ENCODE results near the gene TNNT3. TPM values are rescaled to one million over a fixed set of nuclear protein-coding genes. Genes with fewer than 3 reads are reported as not detected.
A peak's percentile ranks its signal among the peaks of the same experiment; 100 is the strongest.

Gene TNNT3
- total and polyA plus RNA-seq, 4 donors: 3.4 to 54.3 (median 6.3) TPM

GRCh38 chr11:1906611-1907423 lies 12.7 kb upstream of the TNNT3 start:
- WGBS, 2 donors: 83 to 88% methylated on average over 14 of the region's 14 CpGs

GRCh38 chr11:1908618-1909017 lies 10.9 kb upstream of the TNNT3 start:
- H3K36me3 ChIP-seq (ENCODE audit: control insufficient read depth in 1 of 2, insufficient read depth in 2 of 2, low read length in 1 of 2): no peaks in the 10 kb centered on the region
- H3K9me3 ChIP-seq (ENCODE audit: control insufficient read depth, low read length): no peaks in the 10 kb centered on the region
- H3K27ac ChIP-seq (ENCODE audit: low read depth in 1 of 2, low read length in 2 of 2): no peak overlapping the region
- intact Hi-C loops (cut with DNase I): no loop called here
- 4 to 5% methylated on average over 9 of the region's 9 CpGs for WGBS, 2 donors
- H3K4me1 ChIP-seq (ENCODE audit: control insufficient read depth in 1 of 2, insufficient read depth in 2 of 2, low read length in 2 of 2): peaks cover 0 to 3% of the 10 kb centered on the region in 2 donors
- no peak overlapping the region for H3K4me3 ChIP-seq (ENCODE audit: low read length in 2 of 2)
- H3K27me3 ChIP-seq (ENCODE audit: control insufficient read depth in 1 of 2, insufficient read depth in 2 of 2, low read length in 1 of 2): no peaks in the 10 kb centered on the region
- ATAC-seq (ENCODE audit: low FRiP score): no peak
- no peak for DNase-seq

More at GRCh38 chr11:1906611-1907423, 12.7 kb upstream of the TNNT3 start:
- Histone ChIP-seq H3K36me3 (ENCODE audit: control insufficient read depth in 1 of 2, insufficient read depth in 2 of 2, low read length in 1 of 2) (no peaks in the 10 kb centered on the region), H3K27ac (ENCODE audit: low read depth in 1 of 2, low read length in 2 of 2) (no peak overlapping the region), H3K4me3 (ENCODE audit: low read length in 2 of 2) (no peak overlapping the region), H3K4me1 (ENCODE audit: control insufficient read depth in 1 of 2, insufficient read depth in 2 of 2, low read length in 2 of 2) (peaks cover 0 to 3% of the 10 kb centered on the region in 2 donors), H3K9me3 (ENCODE audit: control insufficient read depth, low read length) (no peaks in the 10 kb centered on the region), H3K27me3 (ENCODE audit: control insufficient read depth in 1 of 2, insufficient read depth in 2 of 2, low read length in 1 of 2) (no peaks in the 10 kb centered on the region)
- DNase-seq (no peak), ATAC-seq (ENCODE audit: low FRiP score) (peak; percentile 41)
- intact Hi-C loops (cut with DNase I): no loop called here

GRCh38 chr11:1909524-1909923 lies 10.0 kb upstream of the TNNT3 start:
- 93% methylated on average over 7 of the region's 7 CpGs for WGBS, 2 donors
- intact Hi-C loops (cut with DNase I): no loop called here
- H3K9me3 ChIP-seq (ENCODE audit: control insufficient read depth, low read length): no peaks in the 10 kb centered on the region
- no peaks in the 10 kb centered on the region for H3K36me3 ChIP-seq (ENCODE audit: control insufficient read depth in 1 of 2, insufficient read depth in 2 of 2, low read length in 1 of 2)
- no peak for DNase-seq
- no peak for ATAC-seq (ENCODE audit: low FRiP score)
- no peak overlapping the region for H3K27ac ChIP-seq (ENCODE audit: low read depth in 1 of 2, low read length in 2 of 2)
- no peaks in the 10 kb centered on the region for H3K27me3 ChIP-seq (ENCODE audit: control insufficient read depth in 1 of 2, insufficient read depth in 2 of 2, low read length in 1 of 2)
- no peak overlapping the region for H3K4me3 ChIP-seq (ENCODE audit: low read length in 2 of 2)
- H3K4me1 ChIP-seq (ENCODE audit: control insufficient read depth in 1 of 2, insufficient read depth in 2 of 2, low read length in 2 of 2): peaks cover 0 to 3% of the 10 kb centered on the region in 2 donors

- intact Hi-C loops (cut with DNase I): no loop called here
- 90% methylated on average over 13 of the region's 13 CpGs for WGBS, 2 donors
- Histone ChIP-seq H3K27me3 (ENCODE audit: control insufficient read depth in 1 of 2, insufficient read depth in 2 of 2, low read length in 1 of 2) (no peaks in the 10 kb centered on the region), H3K4me1 (ENCODE audit: control insufficient read depth in 1 of 2, insufficient read depth in 2 of 2, low read length in 2 of 2) (peaks cover 0 to 3% of the 10 kb centered on the region in 2 donors), H3K9me3 (ENCODE audit: control insufficient read depth, low read length) (no peaks in the 10 kb centered on the region), H3K36me3 (ENCODE audit: control insufficient read depth in 1 of 2, insufficient read depth in 2 of 2, low read length in 1 of 2) (no peaks in the 10 kb centered on the region), H3K4me3 (ENCODE audit: low read length in 2 of 2) (no peak overlapping the region), H3K27ac (ENCODE audit: low read depth in 1 of 2, low read length in 2 of 2) (no peak overlapping the region)
- no peak for ATAC-seq (ENCODE audit: low FRiP score)
- DNase-seq: no peak
Measured at GRCh38 chr11:1912289-1912878, 7.1 kb upstream of the TNNT3 start.

GRCh38 chr11:1913271-1914060 lies 6.0 kb upstream of the TNNT3 start:
- Histone ChIP-seq H3K4me1 (ENCODE audit: control insufficient read depth in 1 of 2, insufficient read depth in 2 of 2, low read length in 2 of 2) (no peaks in the 10 kb centered on the region), H3K9me3 (ENCODE audit: control insufficient read depth, low read length) (no peaks in the 10 kb centered on the region), H3K4me3 (ENCODE audit: low read length in 2 of 2) (no peak overlapping the region), H3K36me3 (ENCODE audit: control insufficient read depth in 1 of 2, insufficient read depth in 2 of 2, low read length in 1 of 2) (no peaks in the 10 kb centered on the region), H3K27me3 (ENCODE audit: control insufficient read depth in 1 of 2, insufficient read depth in 2 of 2, low read length in 1 of 2) (no peaks in the 10 kb centered on the region), H3K27ac (ENCODE audit: low read depth in 1 of 2, low read length in 2 of 2) (no peak overlapping the region)
- WGBS, 2 donors: 93 to 95% methylated on average over 28 to 31 of the region's 31 CpGs
- intact Hi-C loops (cut with DNase I): no loop called here
- ATAC-seq (ENCODE audit: low FRiP score) (no peak), DNase-seq (no peak)

- H3K27ac ChIP-seq (ENCODE audit: low read depth in 1 of 2, low read length in 2 of 2): no peak overlapping the region
- ATAC-seq (ENCODE audit: low FRiP score): no peak
- H3K36me3 ChIP-seq (ENCODE audit: control insufficient read depth in 1 of 2, insufficient read depth in 2 of 2, low read length in 1 of 2): no peaks in the 10 kb centered on the region
- no peaks in the 10 kb centered on the region for H3K4me1 ChIP-seq (ENCODE audit: control insufficient read depth in 1 of 2, insufficient read depth in 2 of 2, low read length in 2 of 2)
- H3K4me3 ChIP-seq (ENCODE audit: low read length in 2 of 2): no peak overlapping the region
- DNase-seq: no peak
- intact Hi-C loops (cut with DNase I): loop anchor here (1.0 to 5.0 kb wide), 2 partner anchors 22 to 78 kb away; partner anchors contain the start of gene TNNI2 (in 1 of the 2)
- no peaks in the 10 kb centered on the region for H3K27me3 ChIP-seq (ENCODE audit: control insufficient read depth in 1 of 2, insufficient read depth in 2 of 2, low read length in 1 of 2)
- no peaks in the 10 kb centered on the region for H3K9me3 ChIP-seq (ENCODE audit: control insufficient read depth, low read length)
- 97 to 100% methylated on average over 2 of the region's 2 CpGs for WGBS, 2 donors
Measured at GRCh38 chr11:1915795-1916131, 3.7 kb upstream of the TNNT3 start.

GRCh38 chr11:1916132-1916985 lies 3.1 kb upstream of the TNNT3 start:
- H3K27ac ChIP-seq (ENCODE audit: low read depth in 1 of 2, low read length in 2 of 2): no peak overlapping the region
- H3K9me3 ChIP-seq (ENCODE audit: control insufficient read depth, low read length): no peaks in the 10 kb centered on the region
- no peak overlapping the region for H3K4me3 ChIP-seq (ENCODE audit: low read length in 2 of 2)
- ATAC-seq (ENCODE audit: low FRiP score) (no peak), DNase-seq (peak in 1 of 2 donors; percentile 75)
- H3K4me1 ChIP-seq (ENCODE audit: control insufficient read depth in 1 of 2, insufficient read depth in 2 of 2, low read length in 2 of 2): no peaks in the 10 kb centered on the region
- H3K27me3 ChIP-seq (ENCODE audit: control insufficient read depth in 1 of 2, insufficient read depth in 2 of 2, low read length in 1 of 2): no peaks in the 10 kb centered on the region
- intact Hi-C loops (cut with DNase I): loop anchor here (1.0 to 5.0 kb wide), 2 partner anchors 23 to 79 kb away; partner anchors contain the start of gene TNNI2 (in 1 of the 2)
- WGBS, 2 donors: 83 to 88% methylated on average over 14 of the region's 14 CpGs
- no peaks in the 10 kb centered on the region for H3K36me3 ChIP-seq (ENCODE audit: control insufficient read depth in 1 of 2, insufficient read depth in 2 of 2, low read length in 1 of 2)

GRCh38 chr11:1916986-1917522 lies 2.4 kb upstream of the TNNT3 start:
- Histone ChIP-seq H3K27ac (ENCODE audit: low read depth in 1 of 2, low read length in 2 of 2) (no peak overlapping the region), H3K9me3 (ENCODE audit: control insufficient read depth, low read length) (no peaks in the 10 kb centered on the region), H3K4me3 (ENCODE audit: low read length in 2 of 2) (no peak overlapping the region), H3K4me1 (ENCODE audit: control insufficient read depth in 1 of 2, insufficient read depth in 2 of 2, low read length in 2 of 2) (no peaks in the 10 kb centered on the region), H3K27me3 (ENCODE audit: control insufficient read depth in 1 of 2, insufficient read depth in 2 of 2, low read length in 1 of 2) (no peaks in the 10 kb centered on the region), H3K36me3 (ENCODE audit: control insufficient read depth in 1 of 2, insufficient read depth in 2 of 2, low read length in 1 of 2) (no peaks in the 10 kb centered on the region)
- DNase-seq (peak; percentile 54 to 63), ATAC-seq (ENCODE audit: low FRiP score) (no peak)
- WGBS, 2 donors: 74 to 85% methylated on average over 8 of the region's 8 CpGs
- intact Hi-C loops (cut with DNase I): loop anchor here (1.0 to 5.0 kb wide), 2 partner anchors 24 to 80 kb away; partner anchors contain the start of gene TNNI2 (in 1 of the 2)
